ENCODE results near the gene CENPVL1. TPM values are rescaled to one million over a fixed set of nuclear protein-coding genes. Genes with fewer than 3 reads are reported as not detected.
"Not testable (repeated sequence)": the region's sequence is repeated elsewhere in the genome, so short reads cannot be mapped to it uniquely, and the experiment has no call there.

CENPVL1 gene
- total RNA-seq = 1.3 and 1.6 TPM in 2 replicates
- long read RNA-seq = 0 reads

DNA sequence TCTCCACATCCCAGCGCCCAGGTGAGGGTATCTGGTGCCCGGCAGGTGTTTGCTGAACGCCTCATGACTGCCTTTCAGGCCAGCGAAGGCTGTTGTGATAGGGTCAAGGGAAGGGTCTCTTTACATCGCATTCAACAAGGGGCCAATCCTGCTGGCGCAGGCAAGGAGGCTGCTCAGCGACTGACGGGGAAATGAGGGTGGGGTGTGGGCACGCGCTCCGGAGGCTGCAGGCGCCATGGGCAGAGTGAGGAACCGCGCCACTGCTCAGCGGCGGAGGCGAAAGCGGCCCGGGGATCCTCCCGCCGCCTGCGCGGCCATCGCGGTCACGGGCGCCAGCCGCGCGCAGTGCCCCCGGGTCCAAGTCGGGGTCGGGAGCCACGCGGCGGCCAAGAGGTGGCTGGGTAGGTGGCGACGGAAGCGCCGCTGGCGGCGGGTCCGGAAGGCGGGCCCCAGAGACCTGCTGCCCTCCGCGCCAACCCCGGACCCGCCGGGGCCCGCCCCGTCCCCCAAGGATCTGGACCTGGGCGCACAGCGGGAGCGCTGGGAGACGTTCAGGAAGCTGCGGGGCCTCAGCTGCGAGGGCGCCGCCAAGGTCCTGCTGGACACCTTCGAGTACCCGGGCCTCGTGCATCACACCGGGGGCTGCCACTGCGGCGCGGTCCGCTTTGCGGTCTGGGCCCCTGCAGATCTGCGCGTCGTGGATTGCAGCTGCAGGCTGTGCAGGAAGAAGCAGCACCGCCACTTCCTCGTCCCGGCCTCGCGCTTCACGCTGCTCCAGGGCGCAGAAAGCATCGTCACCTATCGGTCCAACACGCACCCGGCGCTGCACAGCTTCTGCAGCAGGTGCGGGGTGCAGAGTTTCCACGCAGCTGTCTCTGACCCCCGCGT is at the start of gene CENPVL1:
CENPVL1 (plus strand) TSS at position 236 of the 888 bp plus-strand sequence; CDS start at position 236, 0 bp downstream.
- not testable (repeated sequence) for DNase-seq (ENCODE audit: low read depth, low spot score); H3K9me3 Mint-ChIP-seq; H3K4me3 Mint-ChIP-seq; H3K4me1 Mint-ChIP-seq; H3K27ac Mint-ChIP-seq (ENCODE audit: unreplicated experiment); H3K36me3 Mint-ChIP-seq (ENCODE audit: low read depth); H3K27me3 Mint-ChIP-seq (ENCODE audit: low read depth)

DNA sequence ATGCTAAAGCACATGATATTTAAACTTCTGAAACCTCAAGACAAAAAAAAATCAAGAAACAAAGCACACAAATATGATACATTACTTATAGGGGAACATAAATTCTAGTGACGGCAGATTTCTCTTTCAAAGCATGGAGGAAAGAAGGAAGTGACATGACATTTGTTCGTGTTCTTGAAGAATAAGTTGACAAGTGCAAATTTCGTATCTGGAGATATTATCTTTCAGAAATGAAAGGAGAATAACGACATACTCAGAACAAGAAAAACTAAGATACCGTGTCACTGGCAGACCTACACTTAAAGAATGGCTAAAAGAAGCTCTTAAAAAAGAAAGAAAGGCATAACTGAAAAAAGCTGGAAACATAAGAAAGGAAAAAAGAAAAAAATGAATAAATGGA is 44.3 kb upstream of the CENPVL1 start:
- Mint-ChIP-seq H3K9me3 (peaks cover 3% of the 10 kb centered on the region), H3K36me3 (ENCODE audit: low read depth) (no peaks in the 10 kb centered on the region), H3K4me1 (no peaks in the 10 kb centered on the region), H3K27ac (ENCODE audit: unreplicated experiment) (no peak overlapping the region), H3K27me3 (ENCODE audit: low read depth) (peaks cover 20% of the 10 kb centered on the region), H3K4me3 (no peak overlapping the region)
- TF ChIP-seq, protein P1, sequence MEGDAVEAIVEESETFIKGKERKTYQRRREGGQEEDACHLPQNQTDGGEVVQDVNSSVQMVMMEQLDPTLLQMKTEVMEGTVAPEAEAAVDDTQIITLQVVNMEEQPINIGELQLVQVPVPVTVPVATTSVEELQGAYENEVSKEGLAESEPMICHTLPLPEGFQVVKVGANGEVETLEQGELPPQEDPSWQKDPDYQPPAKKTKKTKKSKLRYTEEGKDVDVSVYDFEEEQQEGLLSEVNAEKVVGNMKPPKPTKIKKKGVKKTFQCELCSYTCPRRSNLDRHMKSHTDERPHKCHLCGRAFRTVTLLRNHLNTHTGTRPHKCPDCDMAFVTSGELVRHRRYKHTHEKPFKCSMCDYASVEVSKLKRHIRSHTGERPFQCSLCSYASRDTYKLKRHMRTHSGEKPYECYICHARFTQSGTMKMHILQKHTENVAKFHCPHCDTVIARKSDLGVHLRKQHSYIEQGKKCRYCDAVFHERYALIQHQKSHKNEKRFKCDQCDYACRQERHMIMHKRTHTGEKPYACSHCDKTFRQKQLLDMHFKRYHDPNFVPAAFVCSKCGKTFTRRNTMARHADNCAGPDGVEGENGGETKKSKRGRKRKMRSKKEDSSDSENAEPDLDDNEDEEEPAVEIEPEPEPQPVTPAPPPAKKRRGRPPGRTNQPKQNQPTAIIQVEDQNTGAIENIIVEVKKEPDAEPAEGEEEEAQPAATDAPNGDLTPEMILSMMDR (conservative IDR thresholded peaks at IDR 0.05) = no peak
- no peak for DNase-seq (ENCODE audit: low read depth, low spot score)

DNA sequence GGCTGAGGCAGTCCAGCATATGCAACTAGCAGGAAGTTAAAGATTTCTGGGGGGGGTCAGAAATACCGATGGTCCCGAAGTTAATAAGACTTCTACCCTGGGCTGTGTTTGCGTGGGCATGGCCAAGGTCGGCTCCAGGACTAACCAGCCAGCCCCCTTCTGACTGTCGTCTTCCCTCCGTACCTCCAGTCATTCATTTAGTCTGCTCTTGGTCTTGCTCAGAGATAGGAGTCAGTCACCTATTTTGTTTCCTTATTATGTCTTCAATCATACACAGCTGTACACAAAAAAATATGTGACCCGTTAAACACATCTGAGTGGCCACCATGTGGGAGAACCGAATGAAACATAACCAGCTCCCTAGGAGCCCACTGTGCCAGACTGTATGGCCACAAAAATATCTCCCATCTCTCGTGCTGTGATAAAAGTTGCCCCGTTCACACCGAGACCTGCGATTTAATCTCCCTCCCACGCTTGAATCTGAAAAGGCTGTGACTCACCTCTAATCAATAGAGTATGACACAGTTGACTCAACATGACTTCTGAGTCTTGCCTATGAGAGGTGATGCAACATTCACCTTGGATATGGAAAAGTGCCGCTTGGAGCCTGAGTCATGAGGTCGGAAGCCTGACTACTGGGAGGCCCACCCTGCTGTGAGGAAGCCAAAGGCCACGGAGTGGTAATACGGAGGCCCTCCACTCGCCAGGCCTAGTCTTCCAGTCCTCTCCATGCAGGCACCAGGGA is 30.5 kb upstream of the CENPVL1 start:
- H3K27me3 Mint-ChIP-seq (ENCODE audit: low read depth); H3K36me3 Mint-ChIP-seq (ENCODE audit: low read depth); DNase-seq (ENCODE audit: low read depth, low spot score); H3K9me3 Mint-ChIP-seq; H3K27ac Mint-ChIP-seq (ENCODE audit: unreplicated experiment); H3K4me1 Mint-ChIP-seq; H3K4me3 Mint-ChIP-seq: not testable (repeated sequence)

DNA sequence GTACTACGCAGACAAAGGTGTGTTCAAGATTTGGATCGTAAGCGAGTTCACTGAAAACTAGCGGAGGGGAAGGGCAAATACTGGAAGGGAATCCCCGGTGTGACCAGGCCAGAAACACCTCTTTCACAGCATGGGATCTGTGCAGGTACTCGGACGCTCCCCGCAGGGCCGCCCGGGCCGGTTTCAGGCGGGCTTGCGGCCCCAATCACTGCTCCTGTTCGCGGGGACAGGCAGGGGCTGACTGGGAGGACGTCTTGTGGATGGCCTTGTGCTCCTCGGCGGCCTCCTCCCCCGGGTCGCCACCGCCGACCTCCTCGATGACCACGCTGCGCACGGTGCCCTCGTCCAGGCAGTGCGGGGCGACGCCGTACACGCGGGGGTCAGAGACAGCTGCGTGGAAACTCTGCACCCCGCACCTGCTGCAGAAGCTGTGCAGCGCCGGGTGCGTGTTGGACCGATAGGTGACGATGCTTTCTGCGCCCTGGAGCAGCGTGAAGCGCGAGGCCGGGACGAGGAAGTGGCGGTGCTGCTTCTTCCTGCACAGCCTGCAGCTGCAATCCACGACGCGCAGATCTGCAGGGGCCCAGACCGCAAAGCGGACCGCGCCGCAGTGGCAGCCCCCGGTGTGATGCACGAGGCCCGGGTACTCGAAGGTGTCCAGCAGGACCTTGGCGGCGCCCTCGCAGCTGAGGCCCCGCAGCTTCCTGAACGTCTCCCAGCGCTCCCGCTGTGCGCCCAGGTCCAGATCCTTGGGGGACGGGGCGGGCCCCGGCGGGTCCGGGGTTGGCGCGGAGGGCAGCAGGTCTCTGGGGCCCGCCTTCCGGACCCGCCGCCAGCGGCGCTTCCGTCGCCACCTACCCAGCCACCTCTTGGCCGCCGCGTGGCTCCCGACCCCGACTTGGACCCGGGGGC is 28.2 kb upstream of the CENPVL1 start:
- not testable (repeated sequence) for H3K27ac Mint-ChIP-seq (ENCODE audit: unreplicated experiment); H3K36me3 Mint-ChIP-seq (ENCODE audit: low read depth); H3K4me3 Mint-ChIP-seq; H3K27me3 Mint-ChIP-seq (ENCODE audit: low read depth); H3K9me3 Mint-ChIP-seq; H3K4me1 Mint-ChIP-seq; DNase-seq (ENCODE audit: low read depth, low spot score)

DNA sequence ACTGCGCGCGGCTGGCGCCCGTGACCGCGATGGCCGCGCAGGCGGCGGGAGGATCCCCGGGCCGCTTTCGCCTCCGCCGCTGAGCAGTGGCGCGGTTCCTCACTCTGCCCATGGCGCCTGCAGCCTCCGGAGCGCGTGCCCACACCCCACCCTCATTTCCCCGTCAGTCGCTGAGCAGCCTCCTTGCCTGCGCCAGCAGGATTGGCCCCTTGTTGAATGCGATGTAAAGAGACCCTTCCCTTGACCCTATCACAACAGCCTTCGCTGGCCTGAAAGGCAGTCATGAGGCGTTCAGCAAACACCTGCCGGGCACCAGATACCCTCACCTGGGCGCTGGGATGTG is 27.6 kb upstream of the CENPVL1 start, which contains the start of gene CENPVL2:
CENPVL2 (minus strand) TSS at position 112 of the 343 bp plus-strand sequence; CDS start at position 112, 0 bp downstream.
- not testable (repeated sequence) for H3K4me1 Mint-ChIP-seq; H3K9me3 Mint-ChIP-seq; DNase-seq (ENCODE audit: low read depth, low spot score); H3K27ac Mint-ChIP-seq (ENCODE audit: unreplicated experiment); H3K27me3 Mint-ChIP-seq (ENCODE audit: low read depth); H3K36me3 Mint-ChIP-seq (ENCODE audit: low read depth); H3K4me3 Mint-ChIP-seq

DNA sequence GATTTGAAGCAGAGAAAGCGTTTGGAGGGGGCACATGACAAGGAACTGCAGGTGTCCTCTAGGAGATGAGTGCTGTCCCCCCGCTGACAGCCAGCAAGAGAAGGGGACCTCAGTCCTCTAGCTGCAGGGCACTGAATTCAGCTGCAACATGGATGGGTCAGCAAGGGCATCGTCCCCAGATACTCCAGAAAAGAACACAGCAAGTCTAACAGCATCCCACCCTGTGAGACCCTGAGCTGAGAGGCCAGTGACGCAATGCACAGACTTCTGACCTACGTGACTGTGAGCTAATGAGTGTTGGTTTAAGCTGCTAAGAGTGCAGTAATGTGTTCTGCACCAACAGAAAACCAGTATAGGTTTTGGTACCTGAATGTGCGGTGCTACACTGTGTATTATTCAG is 16.1 kb upstream of the CENPVL1 start:
- Mint-ChIP-seq H3K4me1 (no peaks in the 10 kb centered on the region), H3K4me3 (no peak overlapping the region), H3K27ac (ENCODE audit: unreplicated experiment) (no peak overlapping the region), H3K9me3 (peaks cover 9% of the 10 kb centered on the region), H3K27me3 (ENCODE audit: low read depth) (peaks cover 13% of the 10 kb centered on the region), H3K36me3 (ENCODE audit: low read depth) (no peaks in the 10 kb centered on the region)
- TF ChIP-seq, protein P1 (conservative IDR thresholded peaks at IDR 0.05) = no peak
- no peak for DNase-seq (ENCODE audit: low read depth, low spot score)

DNA sequence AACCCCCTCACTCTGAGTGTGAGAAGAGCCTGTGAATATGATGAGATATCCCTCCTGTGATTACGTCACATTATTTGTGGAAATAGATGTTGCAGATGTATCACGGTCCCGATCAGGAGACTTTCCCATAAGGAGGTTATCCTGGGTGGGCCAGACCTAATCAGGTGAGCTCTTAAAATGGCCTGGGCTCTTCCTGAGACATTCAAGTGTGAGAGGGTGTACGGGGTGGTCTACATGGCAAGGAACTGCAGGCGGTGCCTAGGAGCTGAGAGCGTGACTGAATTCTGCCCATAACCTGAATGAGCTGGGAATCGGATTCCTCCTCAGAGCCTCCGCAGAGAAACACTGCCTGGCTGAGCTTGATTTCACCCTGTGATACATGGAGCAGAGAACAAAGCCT is 12.9 kb upstream of the CENPVL1 start:
- Mint-ChIP-seq H3K9me3 (peaks cover 9% of the 10 kb centered on the region), H3K4me1 (no peaks in the 10 kb centered on the region), H3K36me3 (ENCODE audit: low read depth) (no peaks in the 10 kb centered on the region), H3K27me3 (ENCODE audit: low read depth) (peaks cover 13% of the 10 kb centered on the region), H3K27ac (ENCODE audit: unreplicated experiment) (no peak overlapping the region), H3K4me3 (no peak overlapping the region)
- no peak for DNase-seq (ENCODE audit: low read depth, low spot score)
- TF ChIP-seq, protein P1 (conservative IDR thresholded peaks at IDR 0.05) = no peak

DNA sequence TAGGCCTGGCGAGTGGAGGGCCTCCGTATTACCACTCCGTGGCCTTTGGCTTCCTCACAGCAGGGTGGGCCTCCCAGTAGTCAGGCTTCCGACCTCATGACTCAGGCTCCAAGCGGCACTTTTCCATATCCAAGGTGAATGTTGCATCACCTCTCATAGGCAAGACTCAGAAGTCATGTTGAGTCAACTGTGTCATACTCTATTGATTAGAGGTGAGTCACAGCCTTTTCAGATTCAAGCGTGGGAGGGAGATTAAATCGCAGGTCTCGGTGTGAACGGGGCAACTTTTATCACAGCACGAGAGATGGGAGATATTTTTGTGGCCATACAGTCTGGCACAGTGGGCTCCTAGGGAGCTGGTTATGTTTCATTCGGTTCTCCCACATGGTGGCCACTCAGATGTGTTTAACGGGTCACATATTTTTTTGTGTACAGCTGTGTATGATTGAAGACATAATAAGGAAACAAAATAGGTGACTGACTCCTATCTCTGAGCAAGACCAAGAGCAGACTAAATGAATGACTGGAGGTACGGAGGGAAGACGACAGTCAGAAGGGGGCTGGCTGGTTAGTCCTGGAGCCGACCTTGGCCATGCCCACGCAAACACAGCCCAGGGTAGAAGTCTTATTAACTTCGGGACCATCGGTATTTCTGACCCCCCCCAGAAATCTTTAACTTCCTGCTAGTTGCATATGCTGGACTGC is 2.8 kb downstream of the CENPVL1 start:
- not testable (repeated sequence) for H3K36me3 Mint-ChIP-seq (ENCODE audit: low read depth); H3K4me1 Mint-ChIP-seq; H3K4me3 Mint-ChIP-seq; H3K27me3 Mint-ChIP-seq (ENCODE audit: low read depth); DNase-seq (ENCODE audit: low read depth, low spot score); H3K27ac Mint-ChIP-seq (ENCODE audit: unreplicated experiment); H3K9me3 Mint-ChIP-seq

Measured in neural crest cell (in vitro differentiated cells).